Measurements from ENCODE around the gene TP53.

DNA sequence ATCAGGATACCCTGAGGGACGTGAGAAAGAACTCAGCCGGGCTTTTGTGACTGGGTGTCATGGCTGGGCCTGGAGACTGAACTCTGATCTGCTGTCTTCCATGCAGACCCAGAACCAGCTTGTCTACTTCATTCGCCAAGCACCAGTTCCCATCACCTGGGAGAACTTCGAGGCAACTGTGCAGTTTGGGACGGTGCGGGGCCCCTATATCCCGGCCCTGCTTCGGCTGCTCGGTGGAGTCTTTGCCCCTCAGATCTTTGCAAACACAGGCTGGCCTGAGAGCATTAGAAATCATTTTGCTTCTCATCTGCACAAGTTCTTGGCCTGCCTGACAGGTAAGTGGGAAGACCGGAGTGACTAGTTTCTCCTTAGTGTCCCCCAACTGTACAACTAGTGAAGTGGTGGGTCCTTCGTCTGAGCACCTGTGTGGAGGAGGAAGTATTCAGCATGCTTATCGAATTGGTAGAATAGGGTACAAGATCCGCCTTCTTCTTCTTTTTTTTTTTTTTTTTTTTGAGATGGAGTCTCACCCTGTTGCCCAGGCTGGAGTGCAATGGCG is 45.8 kb upstream of the TP53 start:
- TF ChIP-seq, protein P1, sequence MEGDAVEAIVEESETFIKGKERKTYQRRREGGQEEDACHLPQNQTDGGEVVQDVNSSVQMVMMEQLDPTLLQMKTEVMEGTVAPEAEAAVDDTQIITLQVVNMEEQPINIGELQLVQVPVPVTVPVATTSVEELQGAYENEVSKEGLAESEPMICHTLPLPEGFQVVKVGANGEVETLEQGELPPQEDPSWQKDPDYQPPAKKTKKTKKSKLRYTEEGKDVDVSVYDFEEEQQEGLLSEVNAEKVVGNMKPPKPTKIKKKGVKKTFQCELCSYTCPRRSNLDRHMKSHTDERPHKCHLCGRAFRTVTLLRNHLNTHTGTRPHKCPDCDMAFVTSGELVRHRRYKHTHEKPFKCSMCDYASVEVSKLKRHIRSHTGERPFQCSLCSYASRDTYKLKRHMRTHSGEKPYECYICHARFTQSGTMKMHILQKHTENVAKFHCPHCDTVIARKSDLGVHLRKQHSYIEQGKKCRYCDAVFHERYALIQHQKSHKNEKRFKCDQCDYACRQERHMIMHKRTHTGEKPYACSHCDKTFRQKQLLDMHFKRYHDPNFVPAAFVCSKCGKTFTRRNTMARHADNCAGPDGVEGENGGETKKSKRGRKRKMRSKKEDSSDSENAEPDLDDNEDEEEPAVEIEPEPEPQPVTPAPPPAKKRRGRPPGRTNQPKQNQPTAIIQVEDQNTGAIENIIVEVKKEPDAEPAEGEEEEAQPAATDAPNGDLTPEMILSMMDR (IDR thresholded peaks at IDR 0.05), result no peak
- no peak for TF ChIP-seq POLR2A (IDR thresholded peaks at IDR 0.05)

All from thyroid gland (tissue), 4 donors.